AG04450 (cell line): Measurements from ENCODE around the gene PIH1D1. TPM values are rescaled to one million over a fixed set of nuclear protein-coding genes. Genes with fewer than 3 reads are reported as not detected.
"Not testable (repeated sequence)": the region's sequence is repeated elsewhere in the genome, so short reads cannot be mapped to it uniquely, and the experiment has no call there.

Source experiments
- CTCF ChIA-PET: fragments of 300-600, 350-600 bp; formaldehyde crosslinking; extraction: SDS; loops from one replicate; lab custom pipeline; 2022; ENCODE audit warnings: antibody characterized with exemption, inconsistent platforms; lab: Charles Lee
- POLR2A ChIA-PET: fragments of 350-600 bp; formaldehyde crosslinking; extraction: SDS; loops from one replicate; lab custom pipeline; 2021; ENCODE audit warnings: antibody characterized with exemption, inconsistent platforms; lab: Yijun Ruan, JAX
- DNase-seq: peaks from one replicate; pipeline ENCODE4 v3.0.0-alpha.2; 2011; ENCODE audit warnings: low read depth, low spot score
- H3K27ac ChIP-seq: one replicate; pipeline ENCODE4 v1.5.1; 2012; ENCODE audit warnings: low read depth, low read length, control low read depth
- H3K27me3 ChIP-seq: one replicate; pipeline ENCODE4 v1.6.0; 2012; ENCODE audit warnings: low read length; ENCODE audit not compliant: control insufficient read depth, insufficient read depth
- H3K4me3 ChIP-seq: 2 replicates; pipeline ENCODE4 v1.5.1; 2011; ENCODE audit warnings: mild to moderate bottlenecking, low read depth, low read length, control low read depth
- H3K9me3 ChIP-seq: 2 replicates; pipeline ENCODE4 v1.5.1; 2012; ENCODE audit warnings: low read length; ENCODE audit not compliant: control insufficient read depth, insufficient read depth
- polyA plus RNA-seq: library from polyadenylated mRNA; depleted of rRNA; stranded (reverse); fragments of >200 nt; gene quantifications from 2 replicates; pipeline ENCODE4 v1.2.3, GENCODE V29; 2011
- TF ChIP-seq, protein P1 (sequence below): IDR thresholded peaks from 2 replicates; pipeline ENCODE4 v1.5.1; 2011; ENCODE audit warnings: low read depth, low read length, control low read depth, inconsistent platforms

Gene PIH1D1
- polyA plus RNA-seq, 1 experiment: 62.5 TPM

GRCh38 chr19:49463960-49464740 lies 12.5 kb upstream of the PIH1D1 start:
- DNase-seq: no peak
- ChIA-PET CTCF (interaction anchor here (1.9 kb wide), 1 partner anchor 9 kb away, joined by 8 read pairs; no protein-coding TSS in a partner anchor), POLR2A (no interaction called here)

GRCh38 chr19:49462492-49462891 lies 10.9 kb upstream of the PIH1D1 start:
- no peak for DNase-seq
- ChIA-PET CTCF (no interaction called here), POLR2A (interaction anchor here (0.6 kb wide), 1 partner anchor 83 kb away, joined by 4 read pairs; no protein-coding TSS in a partner anchor)
- Histone ChIP-seq H3K27me3 (no peaks in the 10 kb centered on the region), H3K27ac (no peak overlapping the region), H3K9me3 (peaks cover 7% of the 10 kb centered on the region; the same call in 1 of the 2 replicates), H3K4me3 (no peak overlapping the region)
- TF ChIP-seq, protein P1, sequence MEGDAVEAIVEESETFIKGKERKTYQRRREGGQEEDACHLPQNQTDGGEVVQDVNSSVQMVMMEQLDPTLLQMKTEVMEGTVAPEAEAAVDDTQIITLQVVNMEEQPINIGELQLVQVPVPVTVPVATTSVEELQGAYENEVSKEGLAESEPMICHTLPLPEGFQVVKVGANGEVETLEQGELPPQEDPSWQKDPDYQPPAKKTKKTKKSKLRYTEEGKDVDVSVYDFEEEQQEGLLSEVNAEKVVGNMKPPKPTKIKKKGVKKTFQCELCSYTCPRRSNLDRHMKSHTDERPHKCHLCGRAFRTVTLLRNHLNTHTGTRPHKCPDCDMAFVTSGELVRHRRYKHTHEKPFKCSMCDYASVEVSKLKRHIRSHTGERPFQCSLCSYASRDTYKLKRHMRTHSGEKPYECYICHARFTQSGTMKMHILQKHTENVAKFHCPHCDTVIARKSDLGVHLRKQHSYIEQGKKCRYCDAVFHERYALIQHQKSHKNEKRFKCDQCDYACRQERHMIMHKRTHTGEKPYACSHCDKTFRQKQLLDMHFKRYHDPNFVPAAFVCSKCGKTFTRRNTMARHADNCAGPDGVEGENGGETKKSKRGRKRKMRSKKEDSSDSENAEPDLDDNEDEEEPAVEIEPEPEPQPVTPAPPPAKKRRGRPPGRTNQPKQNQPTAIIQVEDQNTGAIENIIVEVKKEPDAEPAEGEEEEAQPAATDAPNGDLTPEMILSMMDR: no peak

More at GRCh38 chr19:49463960-49464740, 12.5 kb upstream of the PIH1D1 start:
- Histone ChIP-seq H3K4me3 (no peak overlapping the region), H3K9me3 (peaks cover 7% of the 10 kb centered on the region; the same call in 1 of the 2 replicates), H3K27ac (no peak overlapping the region), H3K27me3 (no peaks in the 10 kb centered on the region)
- TF ChIP-seq, protein P1: no peak

GRCh38 chr19:49461656-49462055 lies 10.0 kb upstream of the PIH1D1 start:
- Histone ChIP-seq H3K9me3 (peaks cover 7% of the 10 kb centered on the region; the same call in 1 of the 2 replicates), H3K27ac (no peak overlapping the region), H3K27me3 (no peaks in the 10 kb centered on the region), H3K4me3 (no peak overlapping the region)
- TF ChIP-seq, protein P1: no peak
- DNase-seq: no peak
- POLR2A ChIA-PET: no interaction called here
- CTCF ChIA-PET: no interaction called here

GRCh38 chr19:49461130-49461529 lies 9.5 kb upstream of the PIH1D1 start:
- CTCF ChIA-PET, H3K9me3 ChIP-seq, H3K4me3 ChIP-seq, POLR2A ChIA-PET, H3K27me3 ChIP-seq, H3K27ac ChIP-seq, DNase-seq: not testable (repeated sequence)

DNA sequence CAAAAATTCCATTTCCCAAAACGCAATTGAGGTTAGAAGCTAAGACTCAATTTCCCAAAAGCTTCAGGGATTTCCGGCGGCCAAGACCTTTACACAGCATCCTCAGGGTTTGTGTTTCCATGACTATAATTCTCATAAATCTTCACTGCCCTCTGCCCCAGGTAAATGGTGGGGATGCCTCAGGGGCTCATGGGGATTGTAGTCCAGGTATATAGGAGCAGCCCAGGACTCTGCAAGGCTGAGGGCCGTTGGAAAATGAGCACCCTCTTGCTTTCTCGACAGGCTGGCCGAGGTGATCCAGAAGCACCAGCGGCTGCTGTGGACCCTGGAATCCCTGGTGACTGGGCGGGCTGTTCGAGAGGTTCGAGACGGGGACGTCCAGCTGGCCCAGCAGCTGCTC lies 7.8 kb upstream of the PIH1D1 start:
- ChIA-PET CTCF (interaction anchor here (2.3 kb wide), 1 partner anchor 14 kb away, joined by 9 read pairs; the partner anchor contains the start of gene FLT3LG), POLR2A (no interaction called here)
- H3K27ac ChIP-seq: no peak overlapping the region
- TF ChIP-seq, protein P1: no peak
- no peaks in the 10 kb centered on the region for H3K27me3 ChIP-seq
- no peak for DNase-seq
- no peak overlapping the region for H3K4me3 ChIP-seq
- H3K9me3 ChIP-seq: peaks cover 7% of the 10 kb centered on the region; the same call in 1 of the 2 replicates
